ENCODE measurements around the gene SLC37A2. TPM values are rescaled to one million over a fixed set of nuclear protein-coding genes. Genes with fewer than 3 reads are reported as not detected.

Gene SLC37A2
- total RNA-seq, 1 experiment from 2014 or later, result 5.1 TPM

GRCh38 chr11:125016413-125016812, 46.7 kb upstream of the SLC37A2 start:
- H3K27ac ChIP-seq (ENCODE audit: low read depth, low read length), result no peak overlapping the region
- no peak for TF ChIP-seq ZFX (IDR thresholded peaks at IDR 0.05)
- TF ChIP-seq CBX3 (IDR thresholded peaks at IDR 0.05; ENCODE audit: low read depth), result no peak
- TF ChIP-seq TCF7L2 (IDR thresholded peaks at IDR 0.05; ENCODE audit: borderline replicate concordance, extremely low read depth, insufficient read depth, insufficient read length), result no peak
- TF ChIP-seq YY1 (IDR thresholded peaks at IDR 0.05; ENCODE audit: extremely low read depth, insufficient replicate concordance, low read depth, low read length), result no peak
- TF ChIP-seq RAD21 (IDR thresholded peaks at IDR 0.05; ENCODE audit: low read depth), result no peak
- TF ChIP-seq POLR2AphosphoS5 (IDR thresholded peaks at IDR 0.05; ENCODE audit: low read depth, low read length), result no peak
- no peak for TF ChIP-seq POLR2A (IDR thresholded peaks at IDR 0.05; ENCODE audit: borderline replicate concordance, extremely low read depth, insufficient read depth, insufficient read length)
- no peak for TF ChIP-seq SRF (IDR thresholded peaks at IDR 0.05; ENCODE audit: low read depth)
- TF ChIP-seq JUND (IDR thresholded peaks at IDR 0.05), result no peak
- TF ChIP-seq MAX (IDR thresholded peaks at IDR 0.05), result no peak
- TF ChIP-seq SIN3A (IDR thresholded peaks at IDR 0.05; ENCODE audit: low read depth), result no peak
- TF ChIP-seq ATF3 (IDR thresholded peaks at IDR 0.05), result no peak
- no peak for TF ChIP-seq REST (IDR thresholded peaks at IDR 0.05; ENCODE audit: low read depth)
- no peak for TF ChIP-seq EZH2phosphoT487 (IDR thresholded peaks at IDR 0.05; ENCODE audit: borderline replicate concordance)
- TF ChIP-seq EZH2 (IDR thresholded peaks at IDR 0.05), result no peak
- no peak for TF ChIP-seq ZBTB33 (IDR thresholded peaks at IDR 0.05; ENCODE audit: extremely low read depth, insufficient replicate concordance, low read length)
- no peak for TF ChIP-seq ZNF274 (IDR thresholded peaks at IDR 0.05; ENCODE audit: low read depth, low read length)
- no peak for TF ChIP-seq ELF1 (IDR thresholded peaks at IDR 0.05; ENCODE audit: borderline replicate concordance, low read depth)
- no peak for TF ChIP-seq EGR1 (IDR thresholded peaks at IDR 0.05; ENCODE audit: low read depth)
- TF ChIP-seq SP1 (IDR thresholded peaks at IDR 0.05; ENCODE audit: low read depth), result no peak
- no peaks in the 10 kb centered on the region for H3K79me2 ChIP-seq (ENCODE audit: insufficient read depth, low read length)
- H3K4me3 ChIP-seq (replicated peaks in 1 of 2; ENCODE audit: low read depth in 1 of 2, low read length in 2 of 2), result no peak overlapping the region
- ChIA-PET RAD21 (ENCODE audit: low non-redundant PET in 1 of 2, low total read pairs in 2 of 2, uncharacterized antibody in 2 of 2, unreplicated experiment in 2 of 2) (no interaction called here), CTCF (no interaction called here), POLR2A (no interaction called here)
- H3K9me3 ChIP-seq (ENCODE audit: control insufficient read depth in 1 of 2, insufficient read depth in 1 of 2, low read depth in 1 of 2, low read length in 2 of 2), result no peaks in the 10 kb centered on the region
- H2AFZ ChIP-seq (ENCODE audit: low read depth, low read length, poor library complexity, severe bottlenecking), result no peak overlapping the region
- H3K4me1 ChIP-seq (ENCODE audit: control insufficient read depth in 1 of 2, insufficient read depth in 2 of 2, low read length in 2 of 2), result no peaks in the 10 kb centered on the region
- H3K4me2 ChIP-seq (ENCODE audit: low read length), result no peak overlapping the region
- ATAC-seq (no peak), DNase-seq (ENCODE audit: low read depth, low spot score) (no peak)
- no TSS peak for BruUV-seq (replicated peaks)
- no peaks in the 10 kb centered on the region for H3K27me3 ChIP-seq (ENCODE audit: insufficient read depth, low read length)
- H3K9me2 ChIP-seq (ENCODE audit: insufficient read depth), result no peaks in the 10 kb centered on the region
- no peaks in the 10 kb centered on the region for H3K36me3 ChIP-seq (ENCODE audit: control insufficient read depth in 1 of 2, insufficient read depth in 2 of 2, low read length in 2 of 2)
- intact Hi-C loops (cut with micrococcal nuclease), result no loop called here
- no peak overlapping the region for H3K9ac ChIP-seq (ENCODE audit: low read length)
- H4K20me1 ChIP-seq (ENCODE audit: insufficient read depth), result no peaks in the 10 kb centered on the region

Measured in HCT116 (cell line).